K562 (cell line): ENCODE measurements around the gene LATS2. TPM values are rescaled to one million over a fixed set of nuclear protein-coding genes. Genes with fewer than 3 reads are reported as not detected.

Experiments used
- ATAC-seq: fragments of 200-7000 bp; cut with Tn5 transposase; 3 replicates; pipeline ENCODE4 v1.9.1; 2020; ENCODE audit warnings: moderate library complexity
- BruUV-seq: library from RNA; stranded (reverse); fragments of 400-500 nt; replicated peaks from 2 replicates; lab custom pipeline; 2021; lab: Mats Ljungman, UMichigan
- CTCF ChIA-PET: fragments of 300-600 bp; formaldehyde crosslinking; extraction: SDS; loops from one replicate; lab custom pipeline; 2021; ENCODE audit warnings: low intra/inter-chr PET ratio; lab: Yijun Ruan, JAX
- POLR2A ChIA-PET: fragments of 300-600, 350-650 bp; sonication (Branson Sonifier 250); formaldehyde crosslinking; extraction: SDS; loops from one replicate; lab custom pipeline; 2021; ENCODE audit warnings: antibody characterized with exemption, inconsistent platforms; lab: Yijun Ruan, JAX
- DNase-seq, 4 experiments: peaks; one replicate each; pipeline versions ENCODE4 v3.0.0 to v3.0.0-alpha.2; 2011 to 2018; ENCODE audit warnings: low spot score in 3 of 4, mixed read lengths in 3 of 4; ENCODE audit errors: extremely low read depth in 1 of 4
- FAIRE-seq: peaks from 2 replicates; lab custom pipeline; 2011; peaks lifted over from hg19 to GRCh38; lab: Jason Lieb, UNC
- H2AFZ ChIP-seq: 2 replicates; pipeline ENCODE4 v1.6.0; 2011; ENCODE audit warnings: low read depth, low read length, control low read depth, inconsistent platforms
- H3K27ac ChIP-seq: fragments of 200-600 bp; 3 replicates; pipeline ENCODE4 v1.8.0; 2011; ENCODE audit warnings: low read depth, mild to moderate bottlenecking, control low read depth, inconsistent platforms, low read length, moderate library complexity, mixed read lengths; ENCODE audit errors: extremely low read depth
- H3K27me3 ChIP-seq, 2 experiments: fragments of 300-600 bp in 1 of 2; 2 replicates in 1 of 2; 3 replicates in 1 of 2; pipeline versions ENCODE4 v1.6.0 to v1.8.0; 2011; ENCODE audit warnings: inconsistent platforms in 2 of 2, low read length in 2 of 2, mild to moderate bottlenecking in 1 of 2, mixed read lengths in 1 of 2, moderate library complexity in 1 of 2; ENCODE audit not compliant: control insufficient read depth in 2 of 2, insufficient read depth in 2 of 2
- H3K36me3 ChIP-seq: fragments of 300-600 bp; 3 replicates; pipeline ENCODE4 v1.8.0; 2011; ENCODE audit warnings: mild to moderate bottlenecking, low read length, inconsistent platforms; ENCODE audit not compliant: control insufficient read depth, insufficient read depth
- H3K4me1 ChIP-seq, 2 experiments: fragments of 200-600 bp in 1 of 2; replicated peaks in 1 of 2; 2 replicates in 1 of 2; 3 replicates in 1 of 2; pipeline versions ENCODE4 v1.5.1 to v1.8.0; 2011; ENCODE audit warnings: inconsistent platforms in 2 of 2, low read length in 2 of 2, mild to moderate bottlenecking in 1 of 2, mixed read lengths in 1 of 2, moderate library complexity in 1 of 2; ENCODE audit not compliant: control insufficient read depth in 2 of 2, insufficient read depth in 2 of 2
- H3K4me2 ChIP-seq: 2 replicates; pipeline ENCODE4 v1.6.1; 2011; ENCODE audit warnings: low read length, control low read depth, inconsistent platforms, mixed read lengths; ENCODE audit not compliant: insufficient read depth
- H3K4me3 ChIP-seq: fragments of 200-600 bp; sonication (generic), shearing (Covaris generic); 2 replicates; pipeline ENCODE4 v1.5.1; 2016; ENCODE audit warnings: control low read depth, inconsistent platforms
- H3K79me2 ChIP-seq: fragments of 200-600 bp; 3 replicates; pipeline ENCODE4 v1.8.0; 2011; ENCODE audit warnings: low read length, inconsistent platforms; ENCODE audit not compliant: control insufficient read depth, insufficient read depth
- H3K9ac ChIP-seq, 2 experiments: 2 replicates each; pipeline versions ENCODE4 v1.6.0 to v1.6.1; 2011; ENCODE audit warnings: low read depth in 2 of 2, low read length in 2 of 2, control low read depth in 1 of 2, inconsistent platforms in 1 of 2, mild to moderate bottlenecking in 1 of 2, mixed read lengths in 1 of 2; ENCODE audit not compliant: insufficient read depth in 1 of 2
- H3K9me1 ChIP-seq: one replicate; pipeline ENCODE4 v1.6.0; 2011; ENCODE audit warnings: inconsistent platforms, mild to moderate bottlenecking, low read length, moderate library complexity; ENCODE audit not compliant: control insufficient read depth, insufficient read depth
- H3K9me3 ChIP-seq: replicated peaks from 2 replicates; pipeline ENCODE4 v1.5.1; 2011; ENCODE audit warnings: low read depth, low read length, inconsistent platforms; ENCODE audit not compliant: control insufficient read depth, insufficient read depth
- H4K20me1 ChIP-seq: replicated peaks from 2 replicates; pipeline ENCODE4 v1.6.1; 2011; ENCODE audit warnings: low read length, inconsistent platforms, mixed read lengths; ENCODE audit not compliant: control insufficient read depth, insufficient read depth
- ATF1 ChIP-seq, 2 experiments: fragments of 450-650 bp in 1 of 2; IDR thresholded peaks; 2 replicates each; pipeline ENCODE4 v1.6.1; 2016; ENCODE audit warnings: missing compliant biosample characterization in 1 of 2, missing genetic modification characterization in 1 of 2
- CEBPG ChIP-seq, 3 experiments: fragments of 200-800 bp in 1 of 3; sonication (Bioruptor generic) in 1 of 3; sonication (generic) in 1 of 3; formaldehyde crosslinking in 1 of 3; IDR thresholded peaks in 2 of 3; conservative IDR thresholded peaks in 1 of 3; 2 replicates each; pipeline versions ENCODE4 v1.6.1 to v1.8.0; 2016 to 2022; ENCODE audit warnings: missing compliant biosample characterization in 2 of 3, missing genetic modification characterization in 2 of 3, mild to moderate bottlenecking in 1 of 3, missing genetic modification reagents in 1 of 3
- IRF2 ChIP-seq: sonication (generic); formaldehyde crosslinking; IDR thresholded peaks from 2 replicates; pipeline ENCODE4 v1.8.1; 2022; ENCODE audit warnings: mild to moderate bottlenecking, missing genetic modification reagents
- MYNN ChIP-seq, 2 experiments: sonication (generic); formaldehyde crosslinking in 1 of 2; IDR thresholded peaks; 2 replicates each; pipeline versions ENCODE4 v1.5.0 to v1.6.1; 2016 to 2020; ENCODE audit warnings: antibody characterized with exemption in 1 of 2, missing genetic modification reagents in 1 of 2
- PHB ChIP-seq: fragments of 250-450 bp; sonication (Bioruptor Pico); IDR thresholded peaks from 2 replicates; pipeline ENCODE4 v1.5.0; 2021
- PML ChIP-seq: IDR thresholded peaks from 2 replicates; pipeline ENCODE4 v1.6.1; 2012; ENCODE audit warnings: low read length, inconsistent platforms
- SIX5 ChIP-seq, 2 experiments: IDR thresholded peaks; 2 replicates each; pipeline ENCODE4 v1.6.1; 2011; ENCODE audit warnings: low read length in 2 of 2, borderline replicate concordance in 1 of 2, low read depth in 1 of 2, mild to moderate bottlenecking in 1 of 2, moderate library complexity in 1 of 2; ENCODE audit not compliant: insufficient read depth in 1 of 2
- SNRNP70 ChIP-seq: fragments of 200-400 bp; formaldehyde crosslinking; optimal IDR thresholded peaks from 2 replicates; pipeline ENCODE3; 2017; ENCODE audit warnings: low read depth, low read length
- SRSF1 ChIP-seq: fragments of 200-400 bp; formaldehyde crosslinking; IDR thresholded peaks from 2 replicates; pipeline ENCODE4 v1.6.1; 2017; ENCODE audit warnings: mild to moderate bottlenecking, low read depth, low read length, moderate library complexity
- SRSF3 ChIP-seq: fragments of 200-400 bp; formaldehyde crosslinking; IDR thresholded peaks from 2 replicates; pipeline ENCODE4 v1.6.1; 2016; ENCODE audit warnings: mild to moderate bottlenecking, low read length, moderate library complexity; ENCODE audit not compliant: insufficient read depth
- TBP ChIP-seq: optimal IDR thresholded peaks from 2 replicates; pipeline ENCODE3; 2011; ENCODE audit warnings: low read depth, low read length, improper control_type of control experiment
- TCF7 ChIP-seq: sonication (generic); IDR thresholded peaks from 2 replicates; pipeline ENCODE4 v1.6.1; 2016; ENCODE audit warnings: antibody characterized with exemption, borderline replicate concordance
- TEAD1 ChIP-seq, 2 experiments: fragments of 450-650 bp in 1 of 2; sonication (generic) in 1 of 2; formaldehyde crosslinking; IDR thresholded peaks; 2 replicates each; pipeline versions ENCODE4 v1.4.0 to v1.8.0; 2020 to 2022; ENCODE audit warnings: mild to moderate bottlenecking in 2 of 2, missing genetic modification reagents in 1 of 2
- YBX1 ChIP-seq: fragments of 450-650 bp; IDR thresholded peaks from 2 replicates; pipeline ENCODE4 v1.7.1; 2016; ENCODE audit warnings: mild to moderate bottlenecking
- ZNF274 ChIP-seq: IDR thresholded peaks from 2 replicates; pipeline ENCODE4 v1.6.1; 2011; ENCODE audit warnings: low read depth, mild to moderate bottlenecking, low read length, moderate library complexity, borderline replicate concordance
- WGBS: fragments of 100-300 bp; shearing (Covaris generic); methylation state at CpG from one replicate; pipeline ENCODE4 v1.1.6; 2016; ENCODE audit warnings: low coverage, mixed read lengths; ENCODE audit not compliant: insufficient coverage; ENCODE audit errors: missing lambda C conversion rate; 5-methylcytosine and 5-hydroxymethylcytosine counted together
- in situ Hi-C: fragments of 300-500 bp; cut with MboI; formaldehyde crosslinking; loops from 4 replicates; pipeline ENCODE4 v1.15.0; 2018; ENCODE audit warnings: inconsistent platforms, mixed read lengths
- intact Hi-C: fragments of 100-400 bp; cut with micrococcal nuclease; formaldehyde crosslinking; loops from 2 replicates; pipeline ENCODE4 v1.14.2; 2022
- polyA plus RNA-seq, 8 experiments: library from polyadenylated mRNA; depleted of rRNA in 4 of 8; stranded (reverse) in 5 of 8; unstranded in 3 of 8; fragments of >200 nt; fragmentation: Nextera tagmentation in 2 of 8; fragmentation: Illumina TruSeq in 1 of 8; extraction: Ambion mirVana in 2 of 8; extraction: Trizol in 1 of 8; gene quantifications; 2 replicates each; pipeline versions ENCODE4 v1.2.1 to v1.2.3, GENCODE V29; 2011 to 2014; ENCODE audit warnings: inconsistent platforms in 1 of 8, missing spikeins in 1 of 8
- total RNA-seq, 7 experiments: library from RNA; depleted of rRNA in 6 of 7; stranded (reverse); fragments of >200 nt in 6 of 7; fragmentation: Illumina TruSeq in 2 of 7; extraction: Trizol in 2 of 7; gene quantifications; 2 replicates each; pipeline versions ENCODE4 v1.2.1 to v1.2.3, GENCODE V29; 2011 to 2021; ENCODE audit warnings: low replicate concordance in 1 of 7
- TF ChIP-seq, protein P1 (sequence below), 2 experiments: fragments of 450-650 bp; conservative IDR thresholded peaks; 2 replicates each; pipeline ENCODE4 v1.6.1; 2017; ENCODE audit warnings: mild to moderate bottlenecking in 2 of 2, moderate library complexity in 2 of 2
- TF ChIP-seq, protein P2 (sequence below): fragments of 250-450 bp; sonication (Bioruptor Pico); IDR thresholded peaks from 2 replicates; pipeline ENCODE4 v1.8.0; 2022; ENCODE audit warnings: moderate library complexity, mild to moderate bottlenecking, inconsistent platforms

Gene LATS2
- total and polyA plus RNA-seq, 9 of the 15 experiments (the other 6 are each of a cell fraction or from before 2014, with no cell fraction given): 0.18 to 3.7 (median 0.76) TPM

DNA sequence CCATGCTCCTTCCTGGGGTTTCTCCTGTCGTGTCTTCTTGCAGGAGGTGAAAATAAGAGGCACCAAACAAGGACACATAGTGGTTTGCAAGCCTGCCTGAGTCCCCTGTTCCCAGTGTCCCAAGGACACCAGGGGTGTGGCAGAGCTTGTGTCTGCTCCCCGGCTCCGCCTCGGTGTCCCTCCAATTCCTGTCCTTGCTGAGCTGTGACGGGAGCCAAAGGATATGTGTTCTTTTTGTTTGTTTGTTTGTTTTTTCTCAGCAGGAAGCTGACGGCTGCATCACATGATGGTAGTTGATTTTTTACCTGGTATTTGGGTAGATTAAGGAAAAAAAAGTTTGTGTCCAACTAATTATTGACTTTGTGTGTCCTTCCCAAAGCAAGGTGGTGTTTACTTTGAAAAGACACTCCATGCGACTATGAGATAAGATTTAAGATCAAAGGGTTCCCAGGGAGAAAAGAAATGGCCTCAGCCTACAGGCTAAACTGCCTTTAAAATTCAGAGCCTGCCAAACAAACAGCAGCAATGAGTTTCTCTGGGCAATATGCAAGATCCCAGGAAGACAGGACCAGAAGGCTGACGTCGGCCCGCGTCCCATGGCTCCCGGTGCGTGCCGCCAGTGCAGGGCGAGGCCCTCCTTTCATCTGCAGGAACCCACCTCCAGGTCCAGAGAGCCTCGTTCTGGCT is 108.0 kb downstream of the LATS2 start:
- Histone ChIP-seq H3K27me3 (peaks cover 2 to 26% of the 10 kb centered on the region in 2 experiments; a peak in 4 of 5 replicates), H3K4me2 (no peak overlapping the region), H3K9me3 (no peaks in the 10 kb centered on the region), H3K9ac (no peak overlapping the region), H3K27ac (no peak overlapping the region), H3K4me3 (no peak overlapping the region), H3K36me3 (no peaks in the 10 kb centered on the region), H3K79me2 (no peaks in the 10 kb centered on the region), H3K9me1 (no peaks in the 10 kb centered on the region), H4K20me1 (no peaks in the 10 kb centered on the region), H3K4me1 (peaks cover 0 to 3% of the 10 kb centered on the region in 2 experiments; a peak in 1 of 5 replicates), H2AFZ (no peak overlapping the region)
- BruUV-seq: no TSS peak
- 8% methylated on average over 15 of the region's 16 CpGs for WGBS
- no peak for DNase-seq
- CTCF ChIA-PET: no interaction called here
- FAIRE-seq: no peak
- intact Hi-C loops (no loop called here), in situ Hi-C loops (no loop called here)
- ATAC-seq: no peak
- POLR2A ChIA-PET: interaction anchor here (0.7 kb wide), 1 partner anchor 10 kb away, joined by 3 read pairs; no protein-coding TSS in a partner anchor
- TF ChIP-seq TCF7: no peak
- TF ChIP-seq PML: no peak
- no peak for TF ChIP-seq CEBPG (CRISPR knock-in tag; IDR thresholded peaks at IDR 0.05)
- no peak for TF ChIP-seq CEBPG (tag; conservative IDR thresholded peaks at IDR 0.05 in 1 of 2, IDR thresholded peaks at IDR 0.05 in 1 of 2)
- no peak for TF ChIP-seq SRSF3
- no peak for TF ChIP-seq SNRNP70
- no peak for TF ChIP-seq ZNF274
- TF ChIP-seq, protein P1, sequence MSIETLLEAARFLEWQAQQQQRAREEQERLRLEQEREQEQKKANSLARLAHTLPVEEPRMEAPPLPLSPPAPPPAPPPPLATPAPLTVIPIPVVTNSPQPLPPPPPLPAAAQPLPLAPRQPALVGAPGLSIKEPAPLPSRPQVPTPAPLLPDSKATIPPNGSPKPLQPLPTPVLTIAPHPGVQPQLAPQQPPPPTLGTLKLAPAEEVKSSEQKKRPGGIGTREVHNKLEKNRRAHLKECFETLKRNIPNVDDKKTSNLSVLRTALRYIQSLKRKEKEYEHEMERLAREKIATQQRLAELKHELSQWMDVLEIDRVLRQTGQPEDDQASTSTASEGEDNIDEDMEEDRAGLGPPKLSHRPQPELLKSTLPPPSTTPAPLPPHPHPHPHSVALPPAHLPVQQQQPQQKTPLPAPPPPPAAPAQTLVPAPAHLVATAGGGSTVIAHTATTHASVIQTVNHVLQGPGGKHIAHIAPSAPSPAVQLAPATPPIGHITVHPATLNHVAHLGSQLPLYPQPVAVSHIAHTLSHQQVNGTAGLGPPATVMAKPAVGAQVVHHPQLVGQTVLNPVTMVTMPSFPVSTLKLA (conservative IDR thresholded peaks at IDR 0.05): no peak
- TF ChIP-seq ATF1 (CRISPR knock-in tag; IDR thresholded peaks at IDR 0.05): no peak
- TF ChIP-seq ATF1 (tag; IDR thresholded peaks at IDR 0.05): no peak
- TF ChIP-seq, protein P2, sequence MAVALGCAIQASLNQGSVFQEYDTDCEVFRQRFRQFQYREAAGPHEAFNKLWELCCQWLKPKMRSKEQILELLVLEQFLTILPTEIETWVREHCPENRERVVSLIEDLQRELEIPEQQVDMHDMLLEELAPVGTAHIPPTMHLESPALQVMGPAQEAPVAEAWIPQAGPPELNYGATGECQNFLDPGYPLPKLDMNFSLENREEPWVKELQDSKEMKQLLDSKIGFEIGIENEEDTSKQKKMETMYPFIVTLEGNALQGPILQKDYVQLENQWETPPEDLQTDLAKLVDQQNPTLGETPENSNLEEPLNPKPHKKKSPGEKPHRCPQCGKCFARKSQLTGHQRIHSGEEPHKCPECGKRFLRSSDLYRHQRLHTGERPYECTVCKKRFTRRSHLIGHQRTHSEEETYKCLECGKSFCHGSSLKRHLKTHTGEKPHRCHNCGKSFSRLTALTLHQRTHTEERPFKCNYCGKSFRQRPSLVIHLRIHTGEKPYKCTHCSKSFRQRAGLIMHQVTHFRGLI (CRISPR knock-in tag): no peak
- no peak for TF ChIP-seq IRF2
- TF ChIP-seq TEAD1 (CRISPR knock-in tag; IDR thresholded peaks at IDR 0.05): no peak
- no peak for TF ChIP-seq TBP
- TF ChIP-seq SRSF1: no peak
- no peak for TF ChIP-seq YBX1
- no peak for TF ChIP-seq SIX5 (IDR thresholded peaks at IDR 0.05; ENCODE audit: borderline replicate concordance in 1 of 2, insufficient read depth in 1 of 2, low read depth in 1 of 2, low read length in 2 of 2)
- no peak for TF ChIP-seq MYNN (IDR thresholded peaks at IDR 0.05)
- TF ChIP-seq MYNN (CRISPR knock-in tag; IDR thresholded peaks at IDR 0.05): no peak
- TF ChIP-seq PHB (CRISPR knock-in tag): no peak
